GM15510 (cell line): ENCODE data around the gene PSD2.

ENCODE experiments used
- POLR2A ChIP-seq: IDR thresholded peaks from 3 replicates; pipeline ENCODE4 v1.6.1; 2011; ENCODE audit warnings: borderline replicate concordance; ENCODE audit not compliant: insufficient read length; ENCODE audit errors: extremely low read depth

PSD2 gene

DNA sequence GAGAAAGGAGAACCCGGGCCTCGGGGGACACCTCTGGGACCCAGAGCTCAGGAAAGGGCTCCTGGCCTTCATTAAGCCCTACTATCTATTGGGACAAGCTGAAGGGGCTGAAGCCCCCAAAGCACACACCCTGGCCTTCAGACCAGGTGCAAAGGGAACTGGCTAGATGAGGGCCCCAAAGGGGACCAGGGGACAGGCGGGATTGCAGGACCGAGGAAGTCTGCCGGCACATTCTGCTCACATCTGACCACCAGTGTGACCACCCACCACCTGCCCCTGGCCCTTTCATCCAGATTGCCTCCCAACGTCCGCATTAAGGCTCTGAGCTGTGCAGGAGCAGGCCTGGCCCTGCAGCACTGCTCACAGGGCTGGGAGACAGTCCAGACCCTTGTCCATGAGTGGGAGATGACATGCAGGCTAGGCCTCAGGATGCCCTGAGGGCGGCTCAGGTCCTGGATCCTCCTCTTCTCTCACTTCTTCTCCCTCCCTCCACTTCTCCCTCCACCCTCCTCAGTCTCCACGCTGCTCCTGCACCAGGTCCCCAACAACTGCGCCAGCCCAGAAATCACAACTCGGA is 19.2 kb downstream of the PSD2 start:
- no peak for TF ChIP-seq POLR2A

GRCh38 chr5:139816566-139816965 is 21.0 kb downstream of the PSD2 start:
- no peak for TF ChIP-seq POLR2A

DNA sequence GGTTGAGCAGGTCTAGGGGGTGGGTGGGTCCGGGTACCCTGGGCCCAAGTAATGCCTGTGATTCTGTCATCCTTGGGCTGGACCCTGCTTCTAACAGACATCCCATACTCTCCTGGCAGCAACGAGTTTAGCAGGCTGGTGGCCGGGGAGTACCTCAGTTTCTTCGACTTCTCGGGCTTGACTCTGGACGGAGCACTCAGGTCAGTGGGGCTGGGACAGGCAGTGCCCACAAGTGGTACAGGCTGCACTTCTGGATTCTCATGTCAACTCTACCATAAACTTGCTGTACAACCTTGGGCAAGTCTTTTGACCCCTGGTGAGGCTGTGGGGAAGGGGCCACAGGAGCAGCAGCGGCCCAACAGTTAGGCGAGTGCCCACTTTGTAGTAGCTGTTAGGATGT is 21.8 kb downstream of the PSD2 start:
- no peak for TF ChIP-seq POLR2A

GRCh38 chr5:139817970-139818369 is 22.4 kb downstream of the PSD2 start:
- no peak for TF ChIP-seq POLR2A

GRCh38 chr5:139820130-139820529 is 24.5 kb downstream of the PSD2 start:
- TF ChIP-seq POLR2A: no peak

DNA sequence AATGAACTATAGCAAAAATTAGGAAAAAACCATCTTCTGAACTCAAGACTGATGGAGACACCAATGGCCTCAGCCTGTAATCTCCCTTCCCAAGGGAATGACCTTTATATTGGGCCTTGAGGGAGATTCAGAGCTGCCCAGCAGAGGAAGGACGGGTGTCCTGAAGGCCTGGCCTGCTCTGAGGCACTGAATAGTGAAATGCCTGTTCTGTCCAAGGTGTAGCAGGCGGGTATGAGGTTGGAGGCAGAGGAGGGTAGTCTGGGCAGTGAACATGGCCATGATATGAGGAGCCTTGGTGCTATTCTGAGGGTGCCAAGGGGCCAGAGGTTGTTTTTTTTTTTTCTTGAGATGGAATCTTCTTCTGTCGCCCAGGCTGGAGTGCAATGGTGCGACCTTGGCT is 25.0 kb downstream of the PSD2 start:
- TF ChIP-seq POLR2A: no peak

- no peak for TF ChIP-seq POLR2A
Measured at GRCh38 chr5:139821806-139822552, 26.4 kb downstream of the PSD2 start.

- TF ChIP-seq POLR2A: no peak
Measured at GRCh38 chr5:139822553-139823425, 27.2 kb downstream of the PSD2 start.

- TF ChIP-seq POLR2A: no peak
Measured at GRCh38 chr5:139823757-139824355, 28.2 kb downstream of the PSD2 start.

DNA sequence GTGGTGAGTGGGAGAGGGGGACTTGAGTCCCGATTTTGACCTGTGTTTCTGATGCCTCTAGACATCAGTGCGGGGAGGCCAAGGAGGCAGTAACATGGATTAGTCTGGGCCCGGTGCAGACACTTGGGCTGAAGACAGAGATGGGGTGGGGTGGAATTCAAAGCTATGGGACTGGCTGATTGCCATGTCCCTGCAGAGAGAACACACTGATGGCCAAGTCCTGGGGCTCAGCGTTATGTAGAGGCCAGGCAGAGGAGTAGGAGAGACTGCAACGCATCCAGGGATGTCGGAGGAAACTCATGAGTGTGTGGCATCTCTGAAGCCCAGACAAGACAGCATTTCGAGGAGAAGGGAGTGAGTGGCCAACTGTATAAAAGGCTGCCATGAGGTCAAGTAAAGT is 30.1 kb downstream of the PSD2 start:
- no peak for TF ChIP-seq POLR2A

DNA sequence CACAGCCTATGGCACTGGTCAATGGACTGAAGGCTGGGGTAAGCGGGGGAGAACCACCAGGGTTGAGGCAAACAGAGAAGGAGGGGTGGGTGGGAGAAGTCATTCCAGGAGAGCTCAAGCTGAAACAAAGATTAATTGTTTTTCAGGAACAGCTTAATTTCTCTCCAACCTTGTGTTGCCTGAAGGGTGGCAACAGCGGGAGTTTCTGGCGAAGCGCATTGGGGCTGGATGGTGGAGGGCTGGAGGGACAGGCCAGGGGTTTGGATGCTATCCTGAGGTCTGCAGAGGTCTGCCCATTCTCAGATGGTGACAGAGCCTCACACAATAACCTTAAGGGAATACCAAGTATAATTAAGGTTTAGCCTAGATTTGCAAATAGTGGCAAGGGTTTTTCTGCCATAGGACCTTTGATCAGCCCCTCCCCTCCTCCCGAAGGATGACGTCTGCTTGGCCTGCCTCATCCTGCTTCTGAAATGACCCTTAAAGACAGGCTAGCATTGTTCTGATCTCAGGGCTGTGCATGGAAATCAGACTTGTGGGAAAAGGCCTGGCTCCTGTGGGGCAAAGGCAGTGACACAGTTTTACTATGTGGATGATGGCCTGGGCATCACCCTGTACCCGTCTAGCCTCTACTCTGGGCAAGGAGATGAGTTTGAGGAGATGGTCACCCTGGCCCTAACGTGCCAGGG is 32.7 kb downstream of the PSD2 start:
- TF ChIP-seq POLR2A: no peak

DNA sequence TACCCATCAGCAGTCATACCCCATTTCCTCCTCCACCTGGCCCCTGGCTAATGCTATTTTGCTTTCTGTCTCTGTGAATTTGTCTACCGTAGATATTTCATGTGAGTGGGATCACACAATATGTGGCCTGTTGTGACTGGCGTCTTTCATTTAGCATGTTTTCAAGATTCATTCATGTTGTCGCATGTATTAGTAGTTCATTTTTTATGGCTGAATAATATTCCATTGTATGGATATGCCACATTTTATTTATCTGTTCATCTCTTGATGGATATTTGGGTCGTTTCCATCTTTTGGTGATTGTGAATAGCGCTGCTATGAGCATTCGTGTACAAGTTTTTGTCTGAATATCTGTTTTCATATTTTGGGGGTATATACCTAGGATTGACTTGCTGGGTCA is 33.9 kb downstream of the PSD2 start:
- TF ChIP-seq POLR2A: no peak

- TF ChIP-seq POLR2A: no peak
Measured at GRCh38 chr5:139831624-139832023, 36.0 kb downstream of the PSD2 start.

GRCh38 chr5:139833525-139833924 is 37.9 kb downstream of the PSD2 start:
- TF ChIP-seq POLR2A: no peak
